GM18870 (cell line): Measurements from ENCODE around the gene SIRT5.

Experiments used
- ATAC-seq: cut with Tn5 transposase; IDR thresholded peaks from one replicate; pipeline ENCODE4 v1.9.1; 2021; ENCODE audit warnings: moderate library complexity; ENCODE audit not compliant: unreplicated experiment

SIRT5 gene

GRCh38 chr6:13586603-13587542 is 12.5 kb downstream of the SIRT5 start:
- no peak for ATAC-seq

GRCh38 chr6:13589801-13590200 is 15.4 kb downstream of the SIRT5 start:
- ATAC-seq = no peak

- no peak for ATAC-seq
Measured at GRCh38 chr6:13590574-13591153, 16.3 kb downstream of the SIRT5 start.

GRCh38 chr6:13591205-13591921 is 17.0 kb downstream of the SIRT5 start:
- ATAC-seq = no peak

- no peak for ATAC-seq
Measured at GRCh38 chr6:13593103-13593502, 18.7 kb downstream of the SIRT5 start.

- ATAC-seq = no peak
Measured at GRCh38 chr6:13593720-13594119, 19.3 kb downstream of the SIRT5 start.

GRCh38 chr6:13597073-13597472 is 22.7 kb downstream of the SIRT5 start:
- no peak for ATAC-seq

GRCh38 chr6:13600036-13600435 is 25.6 kb downstream of the SIRT5 start:
- ATAC-seq = no peak

- no peak for ATAC-seq
Measured at GRCh38 chr6:13604135-13604534, 29.7 kb downstream of the SIRT5 start.

- ATAC-seq = no peak
Measured at GRCh38 chr6:13604546-13605416, 30.4 kb downstream of the SIRT5 start.

GRCh38 chr6:13605634-13606033 is 31.2 kb downstream of the SIRT5 start:
- ATAC-seq = no peak

- no peak for ATAC-seq
Measured at GRCh38 chr6:13611715-13612114, 37.3 kb downstream of the SIRT5 start.

GRCh38 chr6:13613029-13613594 is 38.7 kb downstream of the SIRT5 start:
- ATAC-seq = no peak

- no peak for ATAC-seq
Measured at GRCh38 chr6:13614126-13614925, 39.9 kb downstream of the SIRT5 start.

- peak; percentile 86 for ATAC-seq
Measured at GRCh38 chr6:13614926-13615791, 40.8 kb downstream of the SIRT5 start, which contains the start of gene NOL7. TSS of gene NOL7 (plus strand) at chr6:13615335. CDS start at chr6:13615359, 24 bp downstream.

GRCh38 chr6:13615792-13616120 is 41.4 kb downstream of the SIRT5 start:
- ATAC-seq = peak; percentile 4

- no peak for ATAC-seq
Measured at GRCh38 chr6:13617066-13617465, 42.7 kb downstream of the SIRT5 start.

- no peak for ATAC-seq
Measured at GRCh38 chr6:13624871-13625288, 50.5 kb downstream of the SIRT5 start.
